ENCODE measurements around the gene KCNN3. TPM values are rescaled to one million over a fixed set of nuclear protein-coding genes. Genes with fewer than 3 reads are reported as not detected.

The KCNN3 gene
- total and polyA plus RNA-seq, 7 donors = 0.23 to 27.7 (median 9.4) TPM

DNA sequence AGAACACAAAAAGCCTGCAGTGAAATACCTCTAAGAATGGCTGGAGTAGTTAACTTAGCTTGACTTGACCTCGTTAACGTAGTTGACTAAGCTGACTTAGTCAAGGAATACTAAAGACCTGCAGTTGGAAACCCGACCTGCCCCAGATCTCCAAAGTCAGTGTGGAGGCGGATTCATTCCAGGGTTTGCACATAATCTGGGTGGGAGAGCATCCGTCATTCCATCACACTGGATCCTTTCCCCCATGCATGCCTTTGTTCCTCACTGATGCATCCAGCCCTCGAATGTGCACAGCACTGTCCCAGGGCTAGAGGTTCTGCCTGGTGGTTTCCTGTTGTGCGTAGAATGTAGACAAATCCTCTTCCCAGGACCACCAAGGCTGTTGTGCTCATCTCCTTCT lies 76.4 kb downstream of the KCNN3 start:
- 76 to 84% methylated on average over 7 of the region's 7 CpGs for WGBS, 2 donors
- intact Hi-C loops (cut with DNase I) = no loop called here
- H3K27ac ChIP-seq = no peak overlapping the region
- peaks cover 0 to 10% (median 4%) of the 10 kb centered on the region in 4 donors for H3K4me1 ChIP-seq
- DNase-seq = no peak
- H3K36me3 ChIP-seq = no peaks in the 10 kb centered on the region
- TF ChIP-seq POLR2AphosphoS5 (IDR thresholded peaks at IDR 0.05) = no peak
- no peak for TF ChIP-seq EP300 (IDR thresholded peaks at IDR 0.05)
- TF ChIP-seq, protein P1, sequence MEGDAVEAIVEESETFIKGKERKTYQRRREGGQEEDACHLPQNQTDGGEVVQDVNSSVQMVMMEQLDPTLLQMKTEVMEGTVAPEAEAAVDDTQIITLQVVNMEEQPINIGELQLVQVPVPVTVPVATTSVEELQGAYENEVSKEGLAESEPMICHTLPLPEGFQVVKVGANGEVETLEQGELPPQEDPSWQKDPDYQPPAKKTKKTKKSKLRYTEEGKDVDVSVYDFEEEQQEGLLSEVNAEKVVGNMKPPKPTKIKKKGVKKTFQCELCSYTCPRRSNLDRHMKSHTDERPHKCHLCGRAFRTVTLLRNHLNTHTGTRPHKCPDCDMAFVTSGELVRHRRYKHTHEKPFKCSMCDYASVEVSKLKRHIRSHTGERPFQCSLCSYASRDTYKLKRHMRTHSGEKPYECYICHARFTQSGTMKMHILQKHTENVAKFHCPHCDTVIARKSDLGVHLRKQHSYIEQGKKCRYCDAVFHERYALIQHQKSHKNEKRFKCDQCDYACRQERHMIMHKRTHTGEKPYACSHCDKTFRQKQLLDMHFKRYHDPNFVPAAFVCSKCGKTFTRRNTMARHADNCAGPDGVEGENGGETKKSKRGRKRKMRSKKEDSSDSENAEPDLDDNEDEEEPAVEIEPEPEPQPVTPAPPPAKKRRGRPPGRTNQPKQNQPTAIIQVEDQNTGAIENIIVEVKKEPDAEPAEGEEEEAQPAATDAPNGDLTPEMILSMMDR (IDR thresholded peaks at IDR 0.05) = no peak
- TF ChIP-seq POLR2A (IDR thresholded peaks at IDR 0.05) = no peak
- H3K4me3 ChIP-seq = no peak overlapping the region
- no peaks in the 10 kb centered on the region for H3K9me3 ChIP-seq
- no peaks in the 10 kb centered on the region for H3K27me3 ChIP-seq

DNA sequence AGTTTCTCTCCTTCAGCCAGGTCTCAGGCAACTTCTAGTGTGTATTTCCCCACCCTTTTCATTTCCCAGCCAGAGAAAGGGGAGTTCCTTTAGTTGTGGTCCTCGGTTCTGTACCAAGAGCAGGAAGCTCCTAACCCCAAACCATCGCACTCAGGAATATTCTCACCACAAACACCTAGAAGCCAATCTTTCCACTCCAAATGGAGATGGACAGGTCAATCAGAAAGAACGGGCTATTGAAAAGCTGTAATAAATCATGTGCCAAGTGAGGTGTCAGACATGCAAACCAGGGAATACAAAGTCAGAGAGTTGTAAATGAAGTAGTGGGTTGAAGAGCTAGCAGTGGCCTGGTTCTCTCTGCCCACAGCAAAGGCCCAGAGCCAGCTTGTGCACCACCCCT lies 77.2 kb downstream of the KCNN3 start:
- WGBS, 2 donors = 45 to 51% methylated on average over 3 of the region's 3 CpGs
- Histone ChIP-seq H3K27ac (no peak overlapping the region), H3K27me3 (no peaks in the 10 kb centered on the region), H3K4me3 (no peak overlapping the region), H3K9me3 (no peaks in the 10 kb centered on the region), H3K36me3 (no peaks in the 10 kb centered on the region), H3K4me1 (peaks cover 0 to 10% (median 4%) of the 10 kb centered on the region in 4 donors)
- no peak for DNase-seq
- TF ChIP-seq POLR2AphosphoS5 (IDR thresholded peaks at IDR 0.05) (no peak), POLR2A (IDR thresholded peaks at IDR 0.05) (no peak), EP300 (IDR thresholded peaks at IDR 0.05) (no peak)
- TF ChIP-seq, protein P1 (IDR thresholded peaks at IDR 0.05) = no peak
- intact Hi-C loops (cut with DNase I) = no loop called here

DNA sequence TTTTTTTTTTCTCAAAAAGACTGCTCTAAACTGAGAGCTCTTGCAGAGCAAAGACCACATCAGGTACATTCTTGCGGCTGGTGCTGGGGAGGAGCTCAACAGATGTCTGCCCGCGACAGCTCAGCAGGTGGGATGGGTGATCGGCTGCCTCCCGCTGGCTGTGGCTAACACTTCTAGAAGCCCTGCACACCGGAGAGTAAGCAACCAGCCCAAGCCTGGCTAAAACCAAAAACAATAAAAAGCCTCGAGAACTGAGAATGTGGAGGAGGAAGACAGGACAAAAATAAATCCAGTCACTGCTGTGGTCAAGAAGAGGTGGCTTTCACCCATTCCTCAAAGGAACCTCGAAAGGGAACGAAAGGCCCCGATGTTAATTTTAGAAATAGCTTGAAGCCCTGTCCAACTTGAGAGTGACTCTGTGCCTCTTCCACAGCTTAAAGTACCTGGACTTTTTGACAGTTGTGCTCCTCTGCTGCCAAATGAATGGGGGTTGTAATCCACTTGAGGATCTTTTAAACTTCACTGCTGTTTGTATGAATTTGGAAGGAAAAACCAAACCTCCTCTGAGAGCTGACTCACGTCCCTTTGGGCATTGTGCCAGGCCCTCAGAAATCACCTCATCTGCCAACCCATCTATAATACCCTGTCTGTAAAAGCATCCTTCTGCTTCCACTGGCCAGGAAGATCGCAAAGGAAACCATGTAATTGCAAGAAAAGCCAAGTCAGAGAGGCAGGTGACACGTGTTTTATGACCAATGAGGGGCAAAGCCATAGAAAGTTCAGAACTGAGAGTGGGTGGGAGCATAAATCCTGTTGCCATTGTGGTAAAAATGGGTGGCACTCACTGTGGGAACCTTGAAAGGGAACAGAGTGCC lies 78.6 kb downstream of the KCNN3 start:
- no peak for DNase-seq
- intact Hi-C loops (cut with DNase I) = no loop called here
- H3K9me3 ChIP-seq = no peaks in the 10 kb centered on the region
- no peaks in the 10 kb centered on the region for H3K36me3 ChIP-seq
- H3K27me3 ChIP-seq = no peaks in the 10 kb centered on the region
- peaks cover 0 to 10% (median 4%) of the 10 kb centered on the region in 4 donors for H3K4me1 ChIP-seq
- 22 to 38% methylated on average over 13 of the region's 13 CpGs for WGBS, 2 donors
- peak overlapping the region in 2 of 4 donors; percentile 1 to 16 for H3K27ac ChIP-seq
- no peak for TF ChIP-seq POLR2A (IDR thresholded peaks at IDR 0.05)
- TF ChIP-seq EP300 (IDR thresholded peaks at IDR 0.05) = no peak
- TF ChIP-seq POLR2AphosphoS5 (IDR thresholded peaks at IDR 0.05) = no peak
- TF ChIP-seq, protein P1 (IDR thresholded peaks at IDR 0.05) = no peak
- no peak overlapping the region for H3K4me3 ChIP-seq

DNA sequence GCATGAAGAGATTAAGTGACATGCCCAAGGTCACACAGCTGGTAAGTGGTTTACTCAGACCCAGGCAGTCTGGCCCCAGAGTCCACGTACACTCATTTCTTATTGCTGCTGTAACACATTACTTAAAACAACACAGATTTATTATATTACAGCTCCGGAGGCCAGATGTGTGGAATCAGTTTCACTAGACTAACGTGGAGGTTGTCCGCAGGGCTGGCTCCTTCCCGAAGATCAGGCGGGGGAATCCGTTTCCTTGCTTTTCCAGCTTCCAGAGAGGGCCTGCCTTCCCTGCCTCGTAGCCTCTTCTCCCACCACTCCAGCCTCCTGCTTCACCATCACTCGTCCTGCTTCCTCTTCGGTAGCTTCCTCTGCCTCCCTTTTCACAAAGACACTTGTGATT lies 81.2 kb downstream of the KCNN3 start:
- intact Hi-C loops (cut with DNase I) = no loop called here
- TF ChIP-seq POLR2AphosphoS5 (IDR thresholded peaks at IDR 0.05) = peak in 2 of 4 donors; percentile 5 to 18
- TF ChIP-seq EP300 (IDR thresholded peaks at IDR 0.05) = no peak
- Histone ChIP-seq H3K27ac (peak overlapping the region in 1 of 4 donors; percentile 4), H3K27me3 (no peaks in the 10 kb centered on the region), H3K9me3 (no peaks in the 10 kb centered on the region), H3K4me3 (no peak overlapping the region), H3K36me3 (no peaks in the 10 kb centered on the region), H3K4me1 (peaks cover 0 to 10% (median 4%) of the 10 kb centered on the region in 4 donors)
- DNase-seq = peak; percentile 78
- WGBS, 2 donors = 62 to 78% methylated on average over 10 of the region's 10 CpGs

DNA sequence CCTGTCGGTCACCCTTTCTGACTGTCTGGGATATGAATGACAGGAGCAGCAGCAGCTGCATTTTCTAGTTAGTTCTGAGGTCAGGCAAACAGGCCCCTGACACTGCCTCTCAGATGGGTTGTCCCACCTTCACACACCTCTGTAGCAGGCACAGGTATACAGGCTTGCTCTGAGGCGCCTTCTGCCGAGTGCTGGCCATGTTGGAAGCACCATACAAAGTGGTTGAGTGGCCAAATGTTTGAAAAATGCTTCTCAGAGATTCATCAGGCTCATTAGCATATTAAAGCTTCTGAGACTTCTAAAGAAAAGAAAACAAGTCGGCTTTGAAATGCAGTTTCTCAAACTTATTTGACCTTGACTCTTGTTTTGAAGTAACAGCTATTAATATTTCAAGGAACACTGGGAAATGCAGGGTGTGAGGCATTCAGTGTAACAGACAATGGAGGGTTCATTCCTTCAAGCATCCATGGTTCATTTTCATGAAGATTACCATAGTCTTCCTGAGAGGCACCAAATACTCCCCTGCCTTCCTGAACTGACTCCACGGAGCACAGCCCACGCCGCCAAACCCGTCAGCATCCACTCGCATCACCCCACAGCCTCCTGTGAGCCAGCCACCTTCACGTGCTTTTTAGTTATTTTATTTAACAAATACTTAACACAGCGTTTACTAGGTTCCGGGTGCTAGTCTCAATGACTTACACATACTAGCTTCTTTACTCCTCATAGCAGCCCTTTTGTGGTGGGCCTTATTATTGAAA lies 81.8 kb downstream of the KCNN3 start:
- WGBS, 2 donors = 89 to 91% methylated on average over 12 of the region's 12 CpGs
- intact Hi-C loops (cut with DNase I) = no loop called here
- Histone ChIP-seq H3K27me3 (no peaks in the 10 kb centered on the region), H3K9me3 (no peaks in the 10 kb centered on the region), H3K4me3 (no peak overlapping the region), H3K36me3 (no peaks in the 10 kb centered on the region), H3K27ac (peak overlapping the region in 1 of 4 donors; percentile 4), H3K4me1 (peaks cover 0 to 10% (median 4%) of the 10 kb centered on the region in 4 donors)
- TF ChIP-seq, protein P1 (IDR thresholded peaks at IDR 0.05) = no peak
- TF ChIP-seq EP300 (IDR thresholded peaks at IDR 0.05) = no peak
- no peak for TF ChIP-seq POLR2AphosphoS5 (IDR thresholded peaks at IDR 0.05)
- TF ChIP-seq POLR2A (IDR thresholded peaks at IDR 0.05) = no peak
- peak; percentile 34 for DNase-seq
